HG02571 (cell line): ENCODE data around the gene HOXB4.

Experiments used
- ATAC-seq: cut with Tn5 transposase; IDR thresholded peaks from one replicate; pipeline ENCODE4 v1.9.1; 2021; ENCODE audit warnings: mild to moderate bottlenecking, moderate library complexity; ENCODE audit not compliant: unreplicated experiment

Gene HOXB4

GRCh38 chr17:48549914-48550501 lies 28.1 kb downstream of the HOXB4 start:
- no peak for ATAC-seq

- no peak for ATAC-seq
These were observed 28.9 kb downstream of the HOXB4 start for GRCh38 chr17:48549281-48549630.

- ATAC-seq: no peak
These were observed 29.4 kb downstream of the HOXB4 start for GRCh38 chr17:48548523-48549280.

GRCh38 chr17:48547808-48548522 lies 30.2 kb downstream of the HOXB4 start:
- no peak for ATAC-seq

GRCh38 chr17:48546924-48547807 lies 31.0 kb downstream of the HOXB4 start:
- ATAC-seq: no peak

- ATAC-seq: no peak
These were observed 31.8 kb downstream of the HOXB4 start for GRCh38 chr17:48546137-48546923.

- no peak for ATAC-seq
These were observed 32.6 kb downstream of the HOXB4 start for GRCh38 chr17:48545539-48545938.

- ATAC-seq: no peak
These were observed 33.2 kb downstream of the HOXB4 start, which contains the start of gene HOXB2 for GRCh38 chr17:48545022-48545375. TSS of gene HOXB2 (minus strand) at chr17:48545109. CDS start at chr17:48544911, 198 bp downstream.

GRCh38 chr17:48544349-48545021 lies 33.7 kb downstream of the HOXB4 start:
- ATAC-seq: no peak

GRCh38 chr17:48543854-48544348 lies 34.2 kb downstream of the HOXB4 start:
- ATAC-seq: no peak

- no peak for ATAC-seq
These were observed 34.9 kb downstream of the HOXB4 start for GRCh38 chr17:48543107-48543853.

GRCh38 chr17:48542698-48543106 lies 35.4 kb downstream of the HOXB4 start:
- no peak for ATAC-seq

- no peak for ATAC-seq
These were observed 36.0 kb downstream of the HOXB4 start for GRCh38 chr17:48542114-48542656.

GRCh38 chr17:48541577-48542113 lies 36.5 kb downstream of the HOXB4 start:
- no peak for ATAC-seq

GRCh38 chr17:48541036-48541576 lies 37.0 kb downstream of the HOXB4 start:
- no peak for ATAC-seq

GRCh38 chr17:48540213-48540612 lies 37.9 kb downstream of the HOXB4 start:
- no peak for ATAC-seq

GRCh38 chr17:48539177-48539576 lies 39.0 kb downstream of the HOXB4 start:
- ATAC-seq: no peak

GRCh38 chr17:48537316-48537715 lies 40.8 kb downstream of the HOXB4 start:
- ATAC-seq: no peak
